ENCODE measurements around the gene C17orf107.

The C17orf107 gene

DNA sequence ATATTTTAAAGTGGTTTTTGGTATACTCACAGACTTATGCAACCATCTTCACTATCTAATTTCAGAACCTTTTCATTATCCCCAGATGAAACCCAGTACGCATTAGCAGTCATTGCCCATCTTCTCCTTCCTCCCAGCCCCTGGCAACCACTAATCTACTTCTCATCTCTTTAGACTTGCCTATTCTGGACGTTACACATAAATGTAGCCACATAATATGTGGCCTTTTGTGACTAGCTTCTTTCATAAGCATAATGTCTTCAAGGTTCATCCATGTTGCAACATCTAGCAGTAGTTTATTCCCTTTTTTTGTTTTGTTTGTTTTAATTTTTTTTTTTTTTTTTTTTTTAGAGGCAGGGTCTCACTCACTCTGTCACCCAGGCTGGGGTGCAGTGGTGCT lies 28.5 kb upstream of the C17orf107 start:
- Histone ChIP-seq H3K9me3 (no peaks in the 10 kb centered on the region), H3K27me3 (no peaks in the 10 kb centered on the region), H3K36me3 (peaks cover 5% of the 10 kb centered on the region), H3K4me3 (ENCODE audit: low read depth in 1 of 2, low read length in 1 of 2) (no peak overlapping the region), H3K27ac (no peak overlapping the region), H3K4me1 (ENCODE audit: control insufficient read depth in 1 of 2, insufficient read depth in 1 of 2, low read depth in 1 of 2, low read length in 1 of 2) (no peaks in the 10 kb centered on the region)
- TF ChIP-seq, protein P1, sequence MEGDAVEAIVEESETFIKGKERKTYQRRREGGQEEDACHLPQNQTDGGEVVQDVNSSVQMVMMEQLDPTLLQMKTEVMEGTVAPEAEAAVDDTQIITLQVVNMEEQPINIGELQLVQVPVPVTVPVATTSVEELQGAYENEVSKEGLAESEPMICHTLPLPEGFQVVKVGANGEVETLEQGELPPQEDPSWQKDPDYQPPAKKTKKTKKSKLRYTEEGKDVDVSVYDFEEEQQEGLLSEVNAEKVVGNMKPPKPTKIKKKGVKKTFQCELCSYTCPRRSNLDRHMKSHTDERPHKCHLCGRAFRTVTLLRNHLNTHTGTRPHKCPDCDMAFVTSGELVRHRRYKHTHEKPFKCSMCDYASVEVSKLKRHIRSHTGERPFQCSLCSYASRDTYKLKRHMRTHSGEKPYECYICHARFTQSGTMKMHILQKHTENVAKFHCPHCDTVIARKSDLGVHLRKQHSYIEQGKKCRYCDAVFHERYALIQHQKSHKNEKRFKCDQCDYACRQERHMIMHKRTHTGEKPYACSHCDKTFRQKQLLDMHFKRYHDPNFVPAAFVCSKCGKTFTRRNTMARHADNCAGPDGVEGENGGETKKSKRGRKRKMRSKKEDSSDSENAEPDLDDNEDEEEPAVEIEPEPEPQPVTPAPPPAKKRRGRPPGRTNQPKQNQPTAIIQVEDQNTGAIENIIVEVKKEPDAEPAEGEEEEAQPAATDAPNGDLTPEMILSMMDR (IDR thresholded peaks at IDR 0.05): no peak

DNA sequence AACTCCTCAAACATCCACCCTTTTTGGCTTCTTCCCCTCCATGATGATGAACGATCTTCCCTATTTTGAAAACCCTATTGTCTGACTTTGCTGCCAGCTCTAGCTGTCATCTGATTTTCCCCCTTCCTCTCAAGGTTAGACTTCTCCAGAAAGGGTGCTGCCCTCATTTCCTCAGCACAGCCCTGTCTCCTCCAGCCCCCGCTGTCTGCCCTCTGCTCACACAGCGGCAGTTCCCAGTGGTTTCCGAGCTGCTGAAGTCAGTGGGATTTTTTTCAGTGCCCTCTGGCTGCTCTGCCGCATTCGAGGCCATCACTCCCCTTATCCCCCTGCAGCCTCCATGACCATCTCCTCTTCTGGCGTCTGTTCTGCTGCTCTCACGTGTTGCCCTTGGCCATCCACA lies 26.6 kb upstream of the C17orf107 start:
- Histone ChIP-seq H3K4me3 (ENCODE audit: low read depth in 1 of 2, low read length in 1 of 2) (no peak overlapping the region), H3K9me3 (no peaks in the 10 kb centered on the region), H3K27ac (no peak overlapping the region), H3K4me1 (ENCODE audit: control insufficient read depth in 1 of 2, insufficient read depth in 1 of 2, low read depth in 1 of 2, low read length in 1 of 2) (no peaks in the 10 kb centered on the region), H3K27me3 (no peaks in the 10 kb centered on the region), H3K36me3 (peaks cover 5% of the 10 kb centered on the region)
- TF ChIP-seq, protein P1 (IDR thresholded peaks at IDR 0.05): no peak

DNA sequence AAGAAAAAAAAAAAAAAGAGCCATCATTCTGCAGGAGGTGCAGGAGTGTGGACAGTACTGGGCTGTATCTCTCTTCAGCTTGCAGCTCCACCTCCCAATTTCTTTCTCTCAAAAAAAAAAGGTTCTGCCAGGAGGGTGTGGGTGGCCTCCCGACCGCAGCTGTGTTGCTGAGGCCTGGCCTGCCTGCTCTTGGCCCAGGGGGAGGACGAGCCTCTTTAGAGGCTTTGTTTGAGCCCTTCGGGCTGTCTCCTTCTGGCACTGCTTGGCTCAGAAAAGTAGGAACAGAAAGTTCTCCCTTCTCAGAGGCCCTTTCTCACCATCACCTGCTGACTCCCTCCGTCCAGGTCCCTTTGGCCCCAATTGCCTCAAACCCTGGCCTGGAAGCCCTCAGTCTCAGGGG lies 22.2 kb upstream of the C17orf107 start:
- H3K27me3 ChIP-seq: no peaks in the 10 kb centered on the region
- H3K4me1 ChIP-seq (ENCODE audit: control insufficient read depth in 1 of 2, insufficient read depth in 1 of 2, low read depth in 1 of 2, low read length in 1 of 2): peaks cover 0 to 7% of the 10 kb centered on the region in 2 experiments
- peaks cover 34% of the 10 kb centered on the region for H3K36me3 ChIP-seq
- no peak overlapping the region for H3K4me3 ChIP-seq (ENCODE audit: low read depth in 1 of 2, low read length in 1 of 2)
- H3K27ac ChIP-seq: no peak overlapping the region
- TF ChIP-seq, protein P1 (IDR thresholded peaks at IDR 0.05): no peak
- no peaks in the 10 kb centered on the region for H3K9me3 ChIP-seq

DNA sequence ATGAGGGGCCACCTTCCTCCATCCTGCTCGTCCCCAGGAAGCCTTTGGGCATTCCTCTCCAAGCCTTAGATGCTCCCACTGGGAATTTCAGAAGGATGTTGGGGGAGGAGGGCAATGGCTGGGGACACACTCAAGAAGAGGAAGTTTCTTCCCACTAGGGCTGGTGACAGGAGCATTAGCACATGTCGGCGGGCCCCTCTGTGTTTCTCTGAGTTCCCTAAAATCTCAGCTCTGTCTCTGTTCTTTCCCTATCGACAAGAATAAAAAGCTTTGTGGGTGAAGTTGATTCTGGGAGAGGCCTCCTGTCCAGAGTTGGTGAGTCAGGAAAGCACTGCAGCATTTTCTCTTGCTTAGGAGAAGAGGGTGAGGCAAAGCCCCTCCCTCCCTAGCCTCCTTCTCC lies 19.7 kb upstream of the C17orf107 start:
- TF ChIP-seq, protein P1 (IDR thresholded peaks at IDR 0.05): no peak
- H3K4me3 ChIP-seq (ENCODE audit: low read depth in 1 of 2, low read length in 1 of 2): no peak overlapping the region
- H3K27me3 ChIP-seq: no peaks in the 10 kb centered on the region
- H3K27ac ChIP-seq: no peak overlapping the region
- H3K4me1 ChIP-seq (ENCODE audit: control insufficient read depth in 1 of 2, insufficient read depth in 1 of 2, low read depth in 1 of 2, low read length in 1 of 2): peaks cover 0 to 7% of the 10 kb centered on the region in 2 experiments
- no peaks in the 10 kb centered on the region for H3K9me3 ChIP-seq
- peaks cover 34% of the 10 kb centered on the region for H3K36me3 ChIP-seq

DNA sequence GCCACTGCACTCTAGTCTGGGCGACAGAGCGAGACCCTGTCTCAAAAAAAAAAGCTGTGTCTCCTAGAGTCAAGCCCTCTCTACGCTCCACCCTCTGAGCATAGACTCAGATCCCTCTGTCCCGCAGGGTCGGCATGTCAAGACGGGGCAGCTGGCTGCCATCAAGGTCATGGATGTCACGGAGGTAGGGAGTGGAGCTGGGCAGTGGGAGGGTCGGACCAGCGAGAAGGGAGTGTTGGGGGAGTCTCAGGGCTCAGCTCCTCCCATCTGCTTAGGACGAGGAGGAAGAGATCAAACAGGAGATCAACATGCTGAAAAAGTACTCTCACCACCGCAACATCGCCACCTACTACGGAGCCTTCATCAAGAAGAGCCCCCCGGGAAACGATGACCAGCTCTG lies 18.5 kb upstream of the C17orf107 start:
- H3K36me3 ChIP-seq: peaks cover 47% of the 10 kb centered on the region
- no peak overlapping the region for H3K4me3 ChIP-seq (ENCODE audit: low read depth in 1 of 2, low read length in 1 of 2)
- no peaks in the 10 kb centered on the region for H3K9me3 ChIP-seq
- TF ChIP-seq, protein P1 (IDR thresholded peaks at IDR 0.05): no peak
- no peaks in the 10 kb centered on the region for H3K27me3 ChIP-seq
- H3K4me1 ChIP-seq (ENCODE audit: control insufficient read depth in 1 of 2, insufficient read depth in 1 of 2, low read depth in 1 of 2, low read length in 1 of 2): peaks cover 0 to 7% of the 10 kb centered on the region in 2 experiments
- H3K27ac ChIP-seq: no peak overlapping the region
